Measurements from ENCODE around the gene RASA1.

Gene RASA1

GRCh38 chr5:87367243-87367642 lies 99.6 kb downstream of the RASA1 start:
- DNase-seq: no peak

- DNase-seq: no peak
Measured at GRCh38 chr5:87368601-87369000, 100.9 kb downstream of the RASA1 start.

GRCh38 chr5:87369431-87369830 lies 101.7 kb downstream of the RASA1 start:
- no peak for DNase-seq

DNA sequence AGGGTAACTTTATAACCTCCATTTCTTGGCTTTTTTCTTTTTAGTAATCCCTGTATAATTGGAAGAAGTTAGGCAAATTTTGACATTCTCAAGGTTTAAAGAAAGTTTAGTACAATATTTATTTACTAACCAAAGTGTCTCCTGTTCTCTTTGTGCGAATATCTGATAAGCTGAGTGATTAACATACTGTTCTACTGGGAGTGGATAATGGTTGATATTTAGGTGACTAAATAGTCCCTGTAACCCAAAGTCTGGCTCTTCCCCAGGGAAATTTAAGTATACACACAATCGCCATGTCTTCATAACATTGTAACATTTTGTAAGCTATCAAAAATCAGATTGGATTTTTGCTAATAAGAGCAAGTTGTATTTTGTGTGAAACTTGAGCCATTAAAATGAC lies 105.0 kb downstream of the RASA1 start:
- no peak for DNase-seq

GRCh38 chr5:87382224-87382623 lies 114.5 kb downstream of the RASA1 start:
- no peak for DNase-seq

- DNase-seq: no peak
Measured at GRCh38 chr5:87383216-87383615, 115.5 kb downstream of the RASA1 start.

DNA sequence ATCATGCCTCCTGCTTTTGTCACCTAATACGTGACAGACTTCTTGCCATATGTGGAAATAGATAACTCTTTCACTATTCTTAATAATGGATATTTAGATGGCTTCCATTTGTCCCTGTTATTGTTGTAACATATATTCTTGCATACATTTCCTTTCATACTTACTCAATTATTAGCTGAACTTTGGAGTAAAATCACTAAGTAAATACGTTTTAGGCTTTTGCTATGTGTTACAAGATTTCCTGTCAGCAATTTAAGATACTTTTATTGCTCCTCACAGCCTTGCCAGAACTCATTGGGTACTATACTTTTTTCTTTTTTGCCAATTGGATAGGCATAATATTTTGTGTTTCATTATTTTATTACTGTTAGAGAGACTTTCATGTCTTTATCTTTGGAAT lies 118.1 kb downstream of the RASA1 start:
- no peak for DNase-seq

GRCh38 chr5:87388129-87388528 lies 120.4 kb downstream of the RASA1 start:
- DNase-seq: no peak

DNA sequence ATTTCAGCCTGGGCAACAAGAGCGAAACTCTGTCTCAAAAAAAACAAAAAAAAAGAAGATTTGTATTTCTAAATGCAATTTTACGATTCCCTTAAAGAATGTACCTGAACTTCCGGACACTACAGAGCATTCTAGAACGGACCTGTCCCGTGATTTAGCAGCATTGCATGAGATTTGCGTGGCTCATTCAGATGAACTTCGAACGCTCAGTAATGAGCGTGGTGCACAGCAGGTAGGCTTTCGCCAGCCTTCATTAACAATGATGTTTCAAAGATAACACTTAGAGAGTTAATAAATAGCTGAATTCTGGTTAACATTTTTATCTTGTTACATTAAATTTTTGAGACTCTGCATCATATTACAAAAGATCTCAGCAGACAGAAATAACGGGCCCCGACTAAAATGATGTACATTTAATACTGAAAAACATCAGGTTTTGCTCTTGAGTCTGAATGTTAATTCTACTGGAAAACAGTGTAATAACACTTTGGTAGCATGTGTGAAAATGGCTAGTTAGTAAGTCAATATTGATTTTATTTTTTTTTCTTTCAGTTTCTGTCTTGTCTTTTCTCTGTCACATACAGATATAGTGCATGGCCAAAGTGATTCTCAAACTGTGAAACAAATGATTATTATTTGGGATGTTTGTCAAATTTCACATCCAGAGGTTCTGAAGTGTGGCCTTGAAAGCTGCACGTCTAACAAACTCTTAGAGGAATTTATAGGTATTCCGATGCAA lies 121.8 kb downstream of the RASA1 start:
- DNase-seq: no peak

DNA sequence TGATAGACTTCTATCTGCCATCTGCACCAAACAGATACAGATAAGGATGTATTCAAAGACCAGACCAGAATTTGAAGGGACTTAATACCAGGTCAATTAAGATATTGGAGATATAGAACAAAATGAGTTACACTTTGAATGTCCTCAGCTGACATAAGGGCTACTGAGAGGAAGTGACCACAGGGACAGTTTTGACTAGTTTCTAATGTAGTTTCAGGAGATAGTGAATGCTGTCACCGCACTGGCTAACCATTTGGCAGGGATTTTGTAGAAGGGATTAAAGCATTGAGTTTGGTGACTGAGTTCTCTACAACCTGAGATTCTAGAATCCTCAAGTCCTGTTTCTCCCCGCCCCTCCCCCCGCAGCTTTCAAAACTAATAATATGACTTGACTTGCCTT lies 122.4 kb downstream of the RASA1 start:
- no peak for DNase-seq

DNA sequence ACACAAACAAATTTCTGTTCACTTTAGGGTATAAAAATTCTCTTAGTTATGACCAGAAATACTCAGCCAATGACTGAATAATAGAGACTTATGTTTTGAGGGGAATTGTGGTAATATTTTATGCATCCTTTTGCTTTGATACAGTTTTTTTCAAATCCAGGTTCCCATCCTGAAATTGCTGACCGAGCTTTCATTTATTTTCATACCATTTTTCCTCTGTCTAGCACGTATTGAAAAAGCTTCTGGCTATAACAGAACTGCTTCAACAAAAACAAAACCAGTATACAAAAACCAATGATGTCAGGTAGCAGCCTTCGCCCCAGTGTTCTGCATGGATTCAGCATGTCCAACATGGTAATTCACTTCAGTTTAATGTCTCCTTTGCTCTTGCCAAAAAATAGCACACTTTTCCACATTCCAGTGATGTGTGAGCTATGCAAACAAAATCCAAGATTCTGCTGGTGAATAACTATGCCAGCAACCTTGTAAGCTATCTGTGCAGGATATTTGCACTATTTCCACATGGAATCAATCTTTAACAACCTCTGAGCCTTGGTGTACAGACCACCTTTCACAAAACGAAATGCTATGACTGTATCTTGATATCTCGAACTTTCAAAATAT lies 123.0 kb downstream of the RASA1 start:
- no peak for DNase-seq

- no peak for DNase-seq
Measured at GRCh38 chr5:87392170-87392569, 124.5 kb downstream of the RASA1 start.

DNA sequence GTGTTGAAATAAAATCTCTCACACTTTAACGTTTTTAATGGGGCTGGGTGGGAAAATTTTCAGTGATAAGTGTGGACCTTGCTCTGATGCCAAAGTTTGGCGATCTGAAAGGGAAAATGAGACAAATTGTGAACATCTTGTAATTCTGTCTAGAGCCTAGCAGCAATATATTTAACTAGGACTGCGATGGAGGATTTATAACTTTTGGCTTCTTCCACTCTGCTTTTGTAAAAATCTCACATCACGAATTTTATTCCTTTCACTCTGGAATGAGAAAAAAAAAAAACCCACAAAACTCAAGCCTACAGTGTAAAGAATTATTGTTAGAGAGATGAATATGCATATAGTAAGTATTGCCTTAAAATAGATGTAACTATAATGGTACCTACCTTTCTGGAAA lies 125.1 kb downstream of the RASA1 start:
- no peak for DNase-seq

DNA sequence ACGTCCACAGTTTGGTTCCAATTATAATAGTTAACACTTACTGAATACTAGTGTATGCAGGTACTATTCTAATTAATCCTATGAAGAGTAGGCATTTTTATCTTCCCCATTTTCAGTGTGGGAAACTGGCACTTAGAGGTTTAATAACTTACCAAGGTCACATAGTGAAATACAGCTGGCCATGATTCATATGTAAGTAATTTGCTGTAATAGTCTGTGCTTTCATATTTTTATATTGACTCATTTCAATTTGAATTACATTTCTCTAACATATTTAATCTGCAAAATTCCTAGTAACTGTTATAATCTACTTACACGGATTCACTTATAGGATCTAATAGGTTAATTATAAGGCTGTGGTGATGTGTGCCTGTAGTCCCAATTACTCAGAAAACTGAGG lies 125.6 kb downstream of the RASA1 start:
- DNase-seq: no peak

- no peak for DNase-seq
Measured at GRCh38 chr5:87394411-87395165, 126.9 kb downstream of the RASA1 start.

GRCh38 chr5:87398981-87399614 lies 131.4 kb downstream of the RASA1 start:
- DNase-seq: no peak

DNA sequence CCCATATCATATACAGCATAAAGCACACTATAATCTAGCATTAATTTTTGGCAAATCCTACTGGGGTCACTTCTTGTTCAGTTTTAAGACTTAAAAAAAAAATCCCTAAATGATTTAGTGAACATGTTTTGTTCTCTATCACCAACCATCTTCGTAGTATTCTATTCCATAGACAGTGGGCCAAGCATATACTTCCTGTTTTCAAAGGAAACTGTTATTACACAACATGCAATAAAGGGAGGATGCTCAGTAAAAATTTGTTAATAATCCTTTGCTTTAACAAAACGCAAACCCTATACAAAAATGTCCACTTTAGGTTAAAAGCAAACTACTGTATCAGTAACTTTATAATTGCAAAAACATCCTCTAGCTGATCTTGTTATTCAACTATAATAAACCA lies 132.0 kb downstream of the RASA1 start:
- no peak for DNase-seq

DNA sequence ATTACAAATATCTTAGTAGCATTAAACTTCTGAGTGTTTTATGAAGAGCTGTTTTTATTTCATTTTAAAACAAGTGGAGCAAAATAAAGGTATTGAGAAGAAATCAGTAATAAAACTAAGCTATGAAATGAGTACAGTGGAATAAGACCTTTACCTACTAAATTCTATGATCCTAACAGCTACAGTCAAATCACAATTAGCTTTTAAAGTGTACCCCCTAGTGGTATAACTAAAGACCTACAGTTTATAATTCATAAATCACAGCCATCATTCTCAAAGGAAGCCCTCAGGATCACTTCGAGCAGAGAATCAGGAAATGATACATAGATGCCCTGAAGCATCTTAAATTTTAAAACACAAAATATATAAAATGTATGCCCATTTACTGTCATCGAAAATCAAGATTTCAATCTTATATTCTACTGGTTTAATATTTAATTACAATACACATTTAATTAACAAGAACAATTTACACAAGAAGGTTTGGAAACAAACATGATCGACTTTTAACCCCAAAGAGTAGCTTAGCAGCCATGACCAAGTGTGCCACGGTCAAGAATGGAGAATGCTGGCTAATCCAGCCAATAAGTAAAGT lies 132.7 kb downstream of the RASA1 start:
- no peak for DNase-seq

- no peak for DNase-seq
Measured at GRCh38 chr5:87401626-87402025, 133.9 kb downstream of the RASA1 start.

- DNase-seq: no peak
Measured at GRCh38 chr5:87403409-87403808, 135.7 kb downstream of the RASA1 start.

DNA sequence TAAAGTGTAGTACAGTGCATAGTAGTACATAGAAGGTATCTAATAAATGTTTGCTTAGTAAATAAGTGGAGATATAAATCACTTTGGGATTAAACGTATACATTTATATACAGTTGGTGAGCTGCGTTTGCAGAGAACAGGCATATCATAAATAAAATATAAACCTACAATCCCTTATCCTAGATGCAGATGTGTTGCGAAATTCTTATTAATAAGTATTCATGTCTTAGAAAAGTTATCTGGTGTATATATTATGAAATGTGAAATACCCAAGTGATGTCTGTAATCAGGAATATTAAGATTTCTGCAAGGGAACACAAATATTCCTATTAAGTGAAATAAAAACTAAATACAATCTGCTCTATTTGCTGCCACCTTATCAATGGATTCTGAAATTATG lies 136.2 kb downstream of the RASA1 start:
- DNase-seq: no peak

DNA sequence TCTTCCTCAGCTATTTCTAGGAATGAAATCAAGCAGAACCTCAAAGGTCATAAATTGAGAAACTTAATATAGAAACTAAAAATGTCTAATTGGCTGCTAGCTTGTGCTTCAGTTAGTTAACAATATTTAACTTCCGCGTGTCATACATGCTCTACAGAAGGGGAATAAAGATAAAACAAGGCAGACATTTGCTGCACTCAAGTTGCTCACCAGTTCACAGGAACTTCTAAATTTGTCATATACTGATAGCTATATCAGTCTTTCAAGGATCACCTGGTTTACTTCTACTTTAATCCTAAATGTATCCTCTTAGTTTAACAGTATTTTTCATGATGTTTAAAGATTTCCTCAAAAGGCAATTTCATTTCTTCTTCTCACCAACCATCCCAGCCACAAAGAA lies 136.7 kb downstream of the RASA1 start:
- no peak for DNase-seq

DNA sequence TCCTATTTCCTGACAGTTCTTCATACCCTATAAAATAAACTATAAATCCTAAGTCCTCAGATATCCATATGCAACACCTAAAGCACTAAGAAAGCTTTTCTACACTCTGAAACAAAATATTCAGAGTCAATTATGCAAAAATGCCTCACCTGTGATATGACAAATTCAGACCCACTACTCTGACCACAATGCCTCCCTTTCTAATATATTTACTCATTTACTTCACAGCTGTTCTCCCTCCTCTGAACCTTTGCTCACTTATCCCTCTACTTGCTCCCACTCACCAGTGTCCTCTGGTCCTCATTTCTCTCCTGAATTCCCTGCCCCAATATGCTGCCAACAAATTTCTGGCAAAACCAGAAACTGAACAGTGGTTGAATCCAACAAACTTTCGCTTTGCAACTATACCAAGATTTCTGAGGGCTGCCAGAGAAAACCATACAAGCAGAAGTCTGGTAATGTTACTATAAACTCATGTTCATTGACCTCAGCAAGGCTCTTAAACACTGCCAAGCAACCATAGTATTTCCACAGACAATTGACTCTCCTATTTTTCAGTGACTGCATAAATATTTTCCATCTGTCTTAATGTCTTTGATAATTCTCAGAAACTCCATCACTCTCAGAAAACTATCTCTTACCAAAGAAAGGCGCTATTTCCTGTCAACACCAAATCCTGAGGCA lies 137.9 kb downstream of the RASA1 start:
- DNase-seq: no peak

Data from activated CD4-positive, CD25-positive, alpha-beta regulatory T cell treated with anti-CD3 and anti-CD28 coated beads, Interleukin-2, amount 50 U/mL, for 72 hours (primary cell).